T follicular helper cell (primary cell): ENCODE measurements around the gene OR2Y1.
"Not testable (repeated sequence)": the region's sequence is repeated elsewhere in the genome, so short reads cannot be mapped to it uniquely, and the experiment has no call there.

Experiments
- DNase-seq: peaks from one replicate; pipeline ENCODE4 v3.0.0-alpha.2; 2020; ENCODE audit warnings: low read depth

OR2Y1 gene

GRCh38 chr5:180739271-180739670, 587 bp downstream of the OR2Y1 start:
- no peak for DNase-seq

GRCh38 chr5:180736536-180736935, 3.3 kb downstream of the OR2Y1 start:
- no peak for DNase-seq

GRCh38 chr5:180724944-180725343, 14.9 kb downstream of the OR2Y1 start:
- DNase-seq = no peak

- no peak for DNase-seq
Observed at GRCh38 chr5:180723936-180724335, 15.9 kb downstream of the OR2Y1 start.

- DNase-seq = no peak
Observed at GRCh38 chr5:180720486-180720885, 19.4 kb downstream of the OR2Y1 start.

- DNase-seq = no peak
Observed at GRCh38 chr5:180719781-180720180, 20.1 kb downstream of the OR2Y1 start.

GRCh38 chr5:180718810-180719453, 20.9 kb downstream of the OR2Y1 start:
- peak; percentile 14 for DNase-seq

GRCh38 chr5:180717989-180718388, 21.9 kb downstream of the OR2Y1 start:
- DNase-seq = no peak

GRCh38 chr5:180704362-180704761, 35.5 kb downstream of the OR2Y1 start:
- no peak for DNase-seq

GRCh38 chr5:180703912-180704311, 35.9 kb downstream of the OR2Y1 start:
- no peak for DNase-seq

- not testable (repeated sequence) for DNase-seq
Observed at GRCh38 chr5:180703371-180703770, 36.5 kb downstream of the OR2Y1 start.

GRCh38 chr5:180700440-180700839, 39.4 kb downstream of the OR2Y1 start:
- DNase-seq = not testable (repeated sequence)

GRCh38 chr5:180699042-180699441, 40.8 kb downstream of the OR2Y1 start:
- no peak for DNase-seq

- no peak for DNase-seq
Observed at GRCh38 chr5:180696116-180696515, 43.7 kb downstream of the OR2Y1 start.

GRCh38 chr5:180692429-180692828, 47.4 kb downstream of the OR2Y1 start:
- DNase-seq = no peak

- DNase-seq = no peak
Observed at GRCh38 chr5:180691046-180691445, 48.8 kb downstream of the OR2Y1 start.

- no peak for DNase-seq
Observed at GRCh38 chr5:180690562-180690961, 49.3 kb downstream of the OR2Y1 start.

- DNase-seq = no peak
Observed at GRCh38 chr5:180689775-180690174, 50.1 kb downstream of the OR2Y1 start.
